Activated B cell treated with CpG ODN at 0.5 μM for 24 hours (primary cell): Measurements from ENCODE around the gene PRR7. TPM values are rescaled to one million over a fixed set of nuclear protein-coding genes. Genes with fewer than 3 reads are reported as not detected.

Experiments
- ATAC-seq: fragments of 200-7000 bp; cut with Tn5 transposase; one replicate; pipeline ENCODE4 v1.10.0; 2021; ENCODE audit warnings: low read depth, mild to moderate bottlenecking, moderate library complexity
- CTCF ChIA-PET: fragments of 350-600 bp; sonication (Branson Sonifier 250); formaldehyde crosslinking; loops from one replicate; lab custom pipeline; 2021; ENCODE audit warnings: antibody characterized with exemption; lab: Charles Lee
- POLR2A ChIA-PET: fragments of 350-600 bp; sonication (Branson Sonifier 250); formaldehyde crosslinking; loops from one replicate; lab custom pipeline; 2021; ENCODE audit warnings: antibody characterized with exemption; lab: Charles Lee
- DNase-seq: peaks from one replicate; pipeline ENCODE4 v3.0.0; 2022
- H3K27ac Mint-ChIP-seq: one replicate; pipeline ENCODE4 v1.8.0; 2020; ENCODE audit warnings: mixed read lengths
- H3K27me3 Mint-ChIP-seq: one replicate; pipeline ENCODE4 v1.8.0; 2021; ENCODE audit warnings: mixed read lengths
- H3K36me3 Mint-ChIP-seq: one replicate; pipeline ENCODE4 v1.8.0; 2021; ENCODE audit warnings: low read depth, mixed read lengths
- H3K4me1 Mint-ChIP-seq: one replicate; pipeline ENCODE4 v1.8.0; 2021; ENCODE audit warnings: mixed read lengths
- H3K4me3 Mint-ChIP-seq: one replicate; pipeline ENCODE4 v1.8.0; 2020; ENCODE audit warnings: mild to moderate bottlenecking, mixed read lengths
- H3K9me3 Mint-ChIP-seq: one replicate; pipeline ENCODE4 v1.8.0; 2020; ENCODE audit warnings: mixed read lengths
- CTCF ChIP-seq: fragments of 200-600 bp; IDR thresholded peaks from one replicate; pipeline ENCODE4 v1.8.0; 2022; ENCODE audit warnings: antibody characterized with exemption, mild to moderate bottlenecking
- intact Hi-C: fragments of 100-400 bp; cut with micrococcal nuclease; formaldehyde crosslinking; loops from one replicate; pipeline ENCODE4 v1.15.1; 2024
- total RNA-seq: library from RNA; stranded (reverse); gene quantifications from 2 replicates; pipeline ENCODE4 v1.2.3, GENCODE V29; 2022

The PRR7 gene
- total RNA-seq, 1 donor from 2014 or later, result 3.2 TPM

GRCh38 chr5:177433658-177434217, 12.9 kb upstream of the PRR7 start:
- TF ChIP-seq CTCF, result no peak
- H3K9me3 Mint-ChIP-seq, result no peaks in the 10 kb centered on the region
- peaks cover 62% of the 10 kb centered on the region for H3K4me1 Mint-ChIP-seq
- ATAC-seq (no peak), DNase-seq (no peak)
- POLR2A ChIA-PET, result interaction anchor here (1.5 to 12.5 kb wide), 2 partner anchors 7 to 12 kb away, joined by 3 to 296 read pairs; partner anchors contain the start of genes GRK6 and PRR7
- no peak overlapping the region for H3K27ac Mint-ChIP-seq
- H3K36me3 Mint-ChIP-seq, result peaks cover 62% of the 10 kb centered on the region
- intact Hi-C loops, result no loop called here
- no peak overlapping the region for H3K4me3 Mint-ChIP-seq
- CTCF ChIA-PET, result interaction anchor here (1.9 kb wide), 1 partner anchor 20 kb away, joined by 5 read pairs; no protein-coding TSS in a partner anchor
- H3K27me3 Mint-ChIP-seq, result no peaks in the 10 kb centered on the region

GRCh38 chr5:177434437-177434836, 12.2 kb upstream of the PRR7 start:
- no peak for DNase-seq
- Mint-ChIP-seq H3K4me1 (peaks cover 57% of the 10 kb centered on the region), H3K4me3 (no peak overlapping the region), H3K27me3 (no peaks in the 10 kb centered on the region), H3K27ac (no peak overlapping the region), H3K9me3 (no peaks in the 10 kb centered on the region), H3K36me3 (peaks cover 63% of the 10 kb centered on the region)
- ChIA-PET POLR2A (interaction anchor here (1.5 to 12.5 kb wide), 2 partner anchors 8 to 11 kb away, joined by 3 to 296 read pairs; partner anchors contain the start of genes GRK6 and PRR7), CTCF (interaction anchor here (1.9 kb wide), 1 partner anchor 20 kb away, joined by 5 read pairs; no protein-coding TSS in a partner anchor)
- ATAC-seq, result no peak
- TF ChIP-seq CTCF, result no peak
- intact Hi-C loops, result no loop called here

GRCh38 chr5:177434942-177435738, 11.5 kb upstream of the PRR7 start:
- H3K4me3 Mint-ChIP-seq, result no peak overlapping the region
- peaks cover 54% of the 10 kb centered on the region for H3K4me1 Mint-ChIP-seq
- TF ChIP-seq CTCF, result no peak
- ATAC-seq (no peak), DNase-seq (no peak)
- intact Hi-C loops, result no loop called here
- H3K27me3 Mint-ChIP-seq, result no peaks in the 10 kb centered on the region
- ChIA-PET CTCF (interaction anchor here (1.9 kb wide), 1 partner anchor 19 kb away, joined by 5 read pairs; no protein-coding TSS in a partner anchor), POLR2A (interaction anchor here (1.5 to 12.5 kb wide), 2 partner anchors 9 to 10 kb away, joined by 3 to 296 read pairs; partner anchors contain the start of genes GRK6 and PRR7)
- H3K36me3 Mint-ChIP-seq, result peaks cover 70% of the 10 kb centered on the region
- no peak overlapping the region for H3K27ac Mint-ChIP-seq
- H3K9me3 Mint-ChIP-seq, result no peaks in the 10 kb centered on the region

GRCh38 chr5:177435847-177436536, 10.6 kb upstream of the PRR7 start:
- ChIA-PET POLR2A (interaction anchor here (3.2 kb wide), 1 partner anchor 9 kb away, joined by 14 read pairs; the partner anchor contains the start of gene GRK6), CTCF (no interaction called here)
- Mint-ChIP-seq H3K36me3 (peaks cover 70% of the 10 kb centered on the region), H3K27ac (no peak overlapping the region), H3K9me3 (no peaks in the 10 kb centered on the region), H3K4me1 (peaks cover 46% of the 10 kb centered on the region), H3K4me3 (no peak overlapping the region), H3K27me3 (no peaks in the 10 kb centered on the region)
- DNase-seq (no peak), ATAC-seq (no peak)
- intact Hi-C loops, result no loop called here
- no peak for TF ChIP-seq CTCF
